Astrocyte (in vitro differentiated cells and primary cell): ENCODE results near the gene TNC. TPM values are rescaled to one million over a fixed set of nuclear protein-coding genes. Genes with fewer than 3 reads are reported as not detected.

Source experiments
- total RNA-seq: library from RNA; stranded (reverse); gene quantifications from 2 replicates; pipeline ENCODE4 v1.2.1, GENCODE V29; 2021

Gene TNC
- total RNA-seq, 1 donor from 2014 or later, result 747 TPM

Other genes starting within 250 kb of the TNC start
- gene TNFSF8, start 187.6 kb downstream of the TNC start, total RNA-seq, result not detected in 2 replicates